Femur (tissue), 1 donor: ENCODE data around the gene LLGL2.

Experiments
- DNase-seq: peaks from one replicate; pipeline ENCODE4 v3.0.0-alpha.2; 2017

LLGL2 gene

DNA sequence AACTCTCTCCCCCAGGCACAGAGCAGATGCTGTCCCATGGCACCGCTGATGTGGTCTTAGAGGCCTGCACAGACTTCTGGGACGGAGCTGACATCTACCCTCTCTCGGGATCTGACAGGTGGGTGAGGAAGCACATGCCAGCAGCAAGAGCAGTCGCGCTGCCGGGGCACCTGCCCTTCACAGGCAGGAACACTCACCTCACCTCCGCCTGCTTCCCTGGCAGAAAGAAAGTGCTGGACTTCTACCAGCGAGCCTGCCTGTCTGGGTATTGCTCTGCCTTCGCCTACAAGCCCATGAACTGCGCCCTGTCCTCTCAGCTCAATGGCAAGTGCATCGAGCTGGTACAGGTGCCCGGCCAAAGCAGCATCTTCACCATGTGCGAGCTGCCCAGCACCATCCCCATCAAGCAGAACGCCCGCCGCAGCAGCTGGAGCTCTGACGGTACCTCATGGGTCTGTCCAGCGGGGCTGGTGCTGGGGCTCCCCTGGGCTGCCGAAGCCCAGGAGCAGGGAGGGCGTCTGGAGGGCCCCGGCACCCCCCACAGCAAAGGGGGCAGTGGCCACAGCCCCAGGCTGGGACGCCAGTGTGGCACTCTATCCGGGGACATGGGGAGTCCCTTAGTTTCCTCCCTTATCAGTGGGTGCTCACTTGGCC lies 31.9 kb upstream of the LLGL2 start:
- DNase-seq = no peak

DNA sequence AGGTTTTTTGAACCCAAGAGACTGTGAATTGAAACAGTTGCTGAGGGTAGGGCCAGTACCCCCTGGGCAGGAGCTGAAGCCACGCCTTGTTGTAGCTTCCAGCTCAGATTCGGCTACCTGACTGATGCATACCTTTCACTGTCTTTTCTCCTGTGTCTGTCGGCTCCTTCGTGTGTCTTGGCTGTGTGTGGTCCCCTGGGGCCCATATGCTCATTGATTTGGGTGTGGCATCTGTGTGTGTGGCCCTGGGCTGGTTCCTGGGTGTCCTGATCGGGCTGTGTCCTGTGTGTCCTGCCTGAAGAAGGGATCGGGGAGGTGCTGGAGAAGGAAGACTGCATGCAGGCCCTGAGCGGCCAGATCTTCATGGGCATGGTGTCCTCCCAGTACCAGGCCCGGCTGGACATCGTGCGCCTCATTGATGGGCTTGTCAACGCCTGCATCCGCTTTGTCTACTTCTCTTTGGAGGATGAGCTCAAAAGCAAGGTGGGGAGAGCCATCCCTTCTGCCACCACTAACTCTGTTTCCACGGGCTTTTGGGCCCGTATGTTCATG lies 31.1 kb upstream of the LLGL2 start:
- no peak for DNase-seq

DNA sequence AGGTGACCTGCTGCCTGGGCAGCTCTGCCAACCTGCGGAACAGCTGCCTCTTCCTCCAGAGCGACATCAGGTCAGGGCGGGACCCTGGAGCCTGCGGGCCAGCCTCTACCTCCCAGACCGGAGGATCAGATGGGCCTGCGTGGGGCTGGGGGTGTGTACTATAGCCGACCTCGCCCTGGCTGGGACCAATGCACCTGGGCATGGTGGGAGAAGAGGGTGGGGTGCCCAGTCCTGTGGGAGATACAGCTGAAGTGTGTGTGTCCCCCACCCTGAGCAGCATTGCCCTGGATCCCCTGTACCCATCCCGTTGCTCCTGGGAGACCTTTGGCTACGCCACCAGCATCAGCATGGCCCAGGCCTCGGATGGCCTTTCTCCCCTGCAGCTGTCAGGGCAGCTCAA lies 29.5 kb upstream of the LLGL2 start:
- DNase-seq = no peak

DNA sequence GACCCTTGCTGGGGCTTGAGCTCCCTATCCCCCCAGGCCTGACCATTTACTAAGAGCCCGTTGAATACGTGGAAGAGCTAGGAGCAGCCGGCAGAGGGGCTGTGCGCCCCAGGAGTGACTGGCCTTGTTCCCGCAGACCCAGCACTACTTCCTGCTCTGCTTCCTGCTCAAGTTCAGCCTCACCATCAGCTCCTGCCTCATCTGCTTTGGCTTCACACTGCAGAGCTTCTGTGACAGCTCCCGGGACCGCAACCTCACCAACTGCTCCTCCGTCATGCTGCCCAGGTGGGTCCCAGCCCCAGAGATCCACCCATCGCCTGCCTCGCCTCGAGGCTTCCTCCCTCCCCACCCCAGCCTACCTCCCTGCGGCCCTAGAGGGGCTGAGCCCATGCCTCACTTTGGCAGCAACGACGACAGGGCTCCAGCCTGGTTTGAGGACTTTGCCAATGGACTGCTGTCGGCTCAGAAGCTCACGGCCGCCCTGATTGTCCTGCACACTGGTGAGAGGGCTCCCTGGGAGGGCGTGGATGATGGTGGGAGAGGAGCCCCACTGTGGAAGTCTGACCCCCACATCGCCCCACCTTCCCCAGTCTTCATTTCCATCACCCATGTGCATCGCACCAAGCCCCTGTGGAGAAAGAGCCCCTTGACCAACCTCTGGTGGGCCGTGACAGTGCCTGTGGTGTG lies 27.3 kb upstream of the LLGL2 start:
- peak; percentile 33 for DNase-seq

DNA sequence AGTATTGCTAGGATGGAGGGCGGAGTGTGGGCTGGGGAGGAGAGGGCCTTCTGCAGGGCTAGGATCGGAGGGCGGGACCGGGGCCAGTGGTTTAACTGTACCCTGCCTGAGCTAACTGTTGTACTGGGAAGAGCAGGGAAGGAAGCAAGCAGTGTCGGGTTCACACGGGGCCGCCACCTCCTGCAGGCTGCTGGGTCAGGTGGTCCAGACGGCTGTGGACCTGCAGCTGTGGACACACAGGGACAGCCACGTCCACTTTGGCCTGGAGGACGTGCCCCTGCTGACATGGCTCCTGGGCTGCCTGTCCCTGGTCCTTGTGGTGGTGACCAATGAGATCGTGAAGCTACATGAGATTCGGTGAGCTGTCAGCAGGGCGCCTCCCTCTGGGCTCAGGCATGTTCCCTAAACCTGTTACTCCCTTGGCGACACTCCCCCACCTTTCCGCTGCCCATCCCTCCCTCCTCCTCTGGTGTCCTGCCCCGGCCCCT lies 26.7 kb upstream of the LLGL2 start:
- peak; percentile 37 for DNase-seq

DNA sequence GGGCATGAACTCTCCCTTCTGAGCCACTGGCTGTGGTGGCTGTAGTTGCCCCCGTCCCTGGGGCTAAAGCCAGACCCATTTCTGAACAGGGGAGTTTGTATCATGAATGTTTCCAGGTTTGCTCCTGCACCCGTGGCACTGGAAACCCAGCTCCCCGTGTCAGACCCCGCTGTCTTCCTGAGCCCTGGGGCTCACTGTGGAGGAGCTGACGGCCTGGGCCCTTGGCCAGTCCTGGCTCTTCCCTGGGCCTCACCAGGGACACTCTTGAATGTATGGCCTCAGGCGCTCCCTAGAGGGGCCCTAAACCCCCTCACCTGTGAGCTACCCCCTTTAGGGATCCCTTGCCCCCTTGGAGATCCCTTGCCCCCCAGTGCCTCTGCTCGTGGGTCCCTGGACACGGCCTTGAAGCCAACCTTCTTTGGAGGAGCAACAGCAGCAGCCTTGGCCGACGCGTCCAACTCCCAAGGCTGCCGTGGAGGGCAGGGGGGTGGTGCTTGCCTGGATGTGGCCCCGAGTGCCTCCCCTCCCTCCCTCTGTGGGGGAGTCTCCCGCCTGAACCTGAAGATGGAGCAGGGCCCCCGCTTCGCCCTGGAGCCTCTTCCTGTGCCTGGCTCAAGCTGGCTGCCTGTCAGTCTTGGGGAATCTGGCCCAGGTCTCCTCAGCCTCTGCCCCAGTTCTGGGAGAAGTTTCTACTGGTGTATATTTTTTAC lies 26.0 kb upstream of the LLGL2 start:
- peak; percentile 36 for DNase-seq

DNA sequence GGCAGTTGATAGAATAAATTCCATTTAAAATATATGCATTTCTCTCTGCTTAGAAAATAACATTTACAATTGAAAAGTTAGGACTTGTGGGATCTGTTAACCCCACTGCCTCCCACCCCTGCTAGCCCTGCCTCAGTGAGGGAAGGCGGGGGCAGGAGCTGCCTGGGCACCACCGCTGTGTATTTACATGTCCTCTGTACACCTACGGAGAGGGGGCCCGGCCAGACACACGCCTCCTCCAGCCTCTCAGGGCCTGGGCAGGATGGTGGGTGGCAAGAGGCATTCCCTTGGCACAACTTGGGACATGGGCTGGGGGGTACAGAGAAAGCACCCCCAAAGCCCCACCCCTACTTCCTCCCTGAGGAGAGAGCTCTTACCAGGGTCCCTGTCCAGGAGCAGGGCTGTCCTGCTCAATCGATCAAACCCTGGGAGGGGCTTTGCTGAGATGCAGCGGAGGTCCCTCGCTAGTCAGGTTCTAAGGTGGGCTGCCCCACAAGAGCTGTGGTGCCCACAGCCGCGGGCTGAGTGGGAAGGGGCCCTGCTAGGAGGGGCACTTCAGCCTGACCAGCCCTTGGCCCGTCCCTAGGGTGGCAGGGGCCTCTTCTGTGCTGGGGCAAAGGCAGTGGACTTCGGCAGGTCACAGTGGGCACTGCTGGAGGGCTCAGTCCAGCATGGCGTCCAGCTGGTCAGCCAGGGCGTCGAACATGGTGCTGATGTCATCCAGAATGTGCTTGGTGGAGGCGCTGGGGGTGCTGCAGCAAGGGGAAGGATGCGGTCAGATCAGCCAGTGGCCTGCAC lies 24.9 kb upstream of the LLGL2 start:
- no peak for DNase-seq

DNA sequence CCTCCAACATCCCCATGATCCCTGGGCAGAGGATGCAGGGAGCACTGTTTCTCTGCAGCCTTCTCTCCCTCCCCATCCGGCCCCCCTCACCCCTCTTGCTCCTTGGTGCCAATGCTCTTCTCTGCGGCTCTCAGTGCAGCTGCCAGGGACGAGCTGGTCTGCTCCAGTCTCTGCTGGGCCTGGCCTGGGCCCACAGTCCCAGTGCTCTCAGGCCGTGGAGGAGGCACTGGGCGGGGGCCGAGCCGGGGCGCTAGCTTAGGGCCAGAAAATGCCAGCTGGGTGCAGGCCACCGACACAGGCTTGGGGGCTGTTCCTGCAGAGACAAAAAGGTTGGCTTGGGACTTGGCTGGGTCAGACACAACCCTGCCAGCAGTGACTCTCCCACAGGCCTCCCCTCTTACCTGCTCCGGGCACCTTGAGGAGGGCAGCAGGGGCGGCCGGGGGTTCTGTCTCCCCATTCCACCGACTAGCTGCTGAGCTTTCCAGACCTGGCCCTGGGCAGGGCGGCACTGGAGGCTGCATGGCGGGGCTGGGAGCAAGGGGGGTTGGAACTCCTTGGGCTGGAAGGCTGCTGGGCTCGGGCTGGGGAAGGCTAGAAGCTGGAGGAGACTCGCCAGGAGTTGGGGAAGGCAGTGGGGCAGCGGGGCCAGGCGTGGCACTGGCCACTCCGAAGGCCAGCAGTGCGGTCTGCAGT lies 24.0 kb upstream of the LLGL2 start:
- peak; percentile 60 for DNase-seq

DNA sequence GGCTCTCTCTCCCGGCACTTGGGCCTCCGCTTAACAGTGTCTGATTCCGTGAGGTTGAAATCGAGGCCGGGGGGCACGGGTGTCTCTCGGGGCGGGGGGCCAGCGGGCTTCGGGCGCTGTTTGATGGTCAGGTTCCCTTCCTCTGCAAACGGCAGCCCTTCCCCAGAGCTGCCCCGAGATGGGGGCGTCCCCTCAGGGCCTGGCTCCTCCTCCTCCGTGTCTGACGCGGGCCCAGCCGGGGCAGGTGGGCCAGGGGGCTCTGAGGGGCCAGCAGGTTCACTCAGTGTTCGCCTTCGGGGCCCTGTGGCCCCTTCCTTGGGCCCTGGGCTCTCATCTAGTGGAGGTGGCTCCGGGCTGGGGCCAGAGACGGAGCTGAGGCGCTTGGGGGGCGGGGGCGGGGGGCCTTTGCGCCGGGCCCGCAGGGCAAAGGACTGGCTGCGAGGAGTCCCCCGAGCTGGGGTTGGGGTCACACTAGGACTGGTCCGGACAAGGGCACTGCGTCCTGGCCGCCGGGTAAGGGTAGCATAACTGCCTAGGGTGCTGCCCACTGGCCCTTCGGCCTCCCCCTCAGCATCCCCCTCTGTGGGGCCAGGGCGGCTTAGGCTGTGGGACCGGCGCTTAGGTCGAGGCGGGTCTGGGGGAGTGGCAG lies 23.3 kb upstream of the LLGL2 start:
- no peak for DNase-seq

DNA sequence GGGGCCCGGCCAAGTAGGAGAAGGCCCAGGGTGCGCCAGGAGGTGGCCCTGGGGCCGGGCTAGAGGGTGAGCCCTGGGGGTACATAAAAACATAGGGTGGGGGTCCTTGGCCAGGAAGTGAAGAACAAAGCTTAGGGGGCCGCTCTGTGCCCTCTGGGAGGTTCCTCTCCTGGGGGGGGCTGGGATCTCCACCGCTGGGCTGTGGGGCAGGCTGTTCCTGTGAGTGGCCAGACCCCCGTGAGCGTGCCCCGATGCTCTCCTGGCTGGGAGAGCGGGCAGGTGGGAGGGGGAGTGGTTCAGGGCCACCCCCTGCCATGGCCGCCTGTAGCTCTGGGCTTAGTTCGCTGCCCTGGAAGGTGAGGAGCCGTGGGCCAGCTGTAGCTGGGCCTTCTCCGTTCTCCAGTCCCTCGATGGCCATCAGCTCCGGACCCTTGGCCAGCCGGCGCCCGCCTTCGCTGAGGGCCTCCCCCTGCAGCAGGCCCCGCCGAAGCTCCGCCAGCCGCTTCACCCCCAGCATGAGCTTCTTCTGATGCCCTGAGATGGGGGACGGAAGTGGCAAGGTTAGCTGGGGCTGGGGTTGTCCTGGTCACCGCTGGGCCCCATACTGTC lies 22.7 kb upstream of the LLGL2 start:
- no peak for DNase-seq

DNA sequence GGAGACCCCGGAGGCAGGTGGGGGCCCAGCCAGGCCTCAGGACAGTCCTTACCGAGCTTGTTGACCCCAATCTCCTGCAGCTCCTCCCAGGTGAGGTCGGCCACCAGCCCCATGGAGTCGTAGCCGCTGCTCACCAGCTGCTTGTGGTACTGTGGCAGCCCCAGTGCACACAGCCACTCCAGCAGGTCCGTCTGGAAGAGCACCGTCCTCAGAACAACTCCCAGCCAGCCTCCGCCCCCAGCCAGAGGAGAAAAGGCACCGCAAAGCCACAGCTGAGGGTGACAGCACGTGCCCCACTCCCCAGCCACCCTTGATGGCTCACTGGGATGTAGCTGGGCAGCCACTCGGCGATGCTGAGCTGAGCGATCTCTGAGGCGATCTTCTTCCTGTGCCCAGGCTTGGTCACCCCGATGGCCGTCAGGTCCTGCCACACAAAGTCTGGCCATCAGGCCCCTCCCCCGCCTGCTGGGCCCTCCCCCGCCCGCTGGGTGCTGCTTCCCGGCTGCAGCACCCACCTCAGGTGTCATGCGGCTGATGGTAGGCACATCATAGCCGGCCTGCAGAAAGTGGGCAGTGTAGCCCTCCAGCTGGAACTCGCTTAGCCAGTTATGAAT lies 22.1 kb upstream of the LLGL2 start:
- DNase-seq = no peak

DNA sequence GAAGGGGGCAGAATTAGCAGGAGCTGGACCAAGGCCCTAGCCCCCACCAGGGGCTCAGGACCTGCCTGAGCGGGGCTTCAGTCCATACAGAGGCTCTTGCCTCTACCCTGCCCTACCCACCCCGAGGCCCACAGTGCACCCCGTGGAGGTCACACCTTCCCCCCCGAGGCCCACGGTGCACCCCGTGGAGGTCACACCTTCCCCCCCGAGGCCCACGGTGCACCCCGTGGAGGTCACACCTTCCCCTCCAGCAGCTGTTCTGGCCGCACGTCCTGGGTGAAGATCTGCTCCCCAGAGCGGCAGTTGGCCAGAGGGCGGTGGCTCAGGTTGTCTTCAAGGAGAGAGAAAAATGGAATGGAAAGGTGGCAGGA lies 21.5 kb upstream of the LLGL2 start:
- DNase-seq = no peak

DNA sequence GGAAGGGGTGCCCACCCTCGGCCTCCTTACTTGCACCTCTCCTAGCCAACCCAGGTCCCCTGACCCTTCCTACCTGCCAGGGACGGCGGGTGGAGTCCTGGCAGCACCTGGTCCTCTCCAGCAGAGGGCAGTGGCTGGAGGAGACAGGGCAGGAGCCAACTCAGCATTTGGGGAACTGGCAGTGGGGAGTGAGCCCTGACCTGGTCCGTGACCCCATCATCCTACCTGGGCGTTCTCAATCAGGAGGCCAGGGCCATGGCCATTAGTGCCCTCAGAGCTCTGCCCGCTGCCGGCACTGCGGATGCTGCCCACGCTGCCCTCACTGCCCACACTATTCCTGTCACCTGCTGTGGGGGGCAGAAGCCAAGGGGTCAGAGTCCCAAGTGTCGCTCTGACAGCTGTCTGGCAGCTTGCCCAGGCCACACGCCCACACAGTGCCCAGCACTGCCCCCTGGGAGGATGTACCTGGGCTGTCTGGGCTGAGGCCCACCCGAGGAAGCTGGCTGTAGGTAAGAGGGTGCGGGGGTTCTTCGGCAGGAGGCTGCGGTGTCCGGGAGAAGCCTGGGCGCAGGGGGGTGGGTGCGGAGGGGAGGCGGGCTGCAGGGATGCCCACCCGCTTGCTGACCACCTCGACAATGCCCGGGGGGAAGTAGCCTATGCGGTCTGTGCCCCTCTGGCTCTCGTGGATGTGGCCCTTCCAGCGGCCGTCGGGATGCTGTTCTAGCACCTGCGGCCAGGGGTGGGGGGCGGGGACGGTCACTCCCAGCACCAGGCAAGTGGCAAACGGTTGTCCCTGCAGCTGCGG lies 20.9 kb upstream of the LLGL2 start:
- peak; percentile 46 for DNase-seq

DNA sequence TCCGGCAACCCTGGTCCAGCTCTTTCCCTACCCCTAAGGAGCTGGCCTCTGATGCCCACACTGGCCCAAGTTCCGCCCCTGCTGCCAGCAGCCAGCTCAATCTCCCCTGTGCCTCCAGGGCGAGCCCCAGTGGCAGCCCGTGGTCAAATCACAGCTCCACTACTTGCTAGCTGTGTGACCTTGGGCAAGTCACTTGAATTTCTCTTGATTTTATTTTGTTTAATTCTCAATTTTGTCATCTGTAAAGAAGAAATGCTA lies 20.4 kb upstream of the LLGL2 start:
- DNase-seq = no peak

DNA sequence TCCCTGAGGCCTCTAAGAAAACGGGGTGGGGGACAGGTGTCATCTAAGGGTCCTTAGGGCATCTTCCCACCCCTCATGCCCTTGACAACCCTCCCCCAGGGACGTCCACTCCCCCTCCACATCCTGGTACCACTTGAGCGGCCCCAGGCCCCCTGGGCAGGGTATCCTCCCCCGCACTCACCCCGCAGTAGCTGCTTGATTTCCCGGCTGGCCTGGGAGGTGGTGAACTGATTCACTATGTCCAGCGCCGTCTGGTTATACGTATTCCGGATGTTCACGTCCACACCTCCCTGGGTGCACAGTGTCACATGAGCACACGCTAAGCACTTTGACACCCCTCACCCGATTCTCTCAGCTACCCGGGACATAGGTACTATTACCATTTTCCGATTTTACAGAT lies 19.9 kb upstream of the LLGL2 start:
- no peak for DNase-seq

DNA sequence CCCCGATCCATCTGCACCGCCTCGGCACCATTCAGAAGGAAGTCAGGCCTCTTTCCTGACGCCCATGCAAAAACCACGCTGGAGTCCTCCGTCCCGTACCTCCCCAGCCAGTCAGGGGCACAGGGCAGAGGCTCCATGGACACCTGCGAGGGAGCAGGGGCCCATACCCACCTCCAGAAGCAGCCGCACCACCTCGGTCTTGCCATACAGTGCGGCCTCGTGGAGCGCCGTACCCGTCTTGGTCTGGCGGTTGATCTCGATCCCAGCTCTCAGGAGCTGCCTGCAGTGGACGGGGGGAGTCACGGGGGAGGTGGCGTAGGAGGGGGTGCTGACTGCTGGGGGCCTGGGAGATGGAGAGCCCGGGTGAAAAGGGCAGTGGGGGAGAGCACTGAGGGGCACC lies 19.4 kb upstream of the LLGL2 start:
- no peak for DNase-seq

DNA sequence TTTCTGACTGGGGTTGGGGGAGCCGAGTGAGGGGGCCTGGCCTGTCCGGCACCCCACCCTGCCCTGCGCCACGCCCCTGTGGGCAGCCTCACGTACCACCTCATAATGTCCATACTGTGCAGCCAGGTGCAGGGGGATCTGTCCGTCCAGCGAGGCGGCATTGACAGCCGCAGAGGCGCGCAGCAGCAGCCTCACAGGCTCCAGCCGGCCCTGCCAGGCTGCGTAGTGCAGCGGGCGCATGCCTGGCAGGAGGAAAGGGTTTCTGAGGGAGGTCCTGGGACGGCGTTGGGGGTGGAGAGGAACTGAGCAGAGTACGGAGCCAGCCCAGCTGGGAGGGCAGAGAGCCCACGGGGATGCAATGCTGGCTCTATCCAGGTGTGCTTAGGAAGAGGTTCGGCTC lies 18.6 kb upstream of the LLGL2 start:
- DNase-seq = no peak

DNA sequence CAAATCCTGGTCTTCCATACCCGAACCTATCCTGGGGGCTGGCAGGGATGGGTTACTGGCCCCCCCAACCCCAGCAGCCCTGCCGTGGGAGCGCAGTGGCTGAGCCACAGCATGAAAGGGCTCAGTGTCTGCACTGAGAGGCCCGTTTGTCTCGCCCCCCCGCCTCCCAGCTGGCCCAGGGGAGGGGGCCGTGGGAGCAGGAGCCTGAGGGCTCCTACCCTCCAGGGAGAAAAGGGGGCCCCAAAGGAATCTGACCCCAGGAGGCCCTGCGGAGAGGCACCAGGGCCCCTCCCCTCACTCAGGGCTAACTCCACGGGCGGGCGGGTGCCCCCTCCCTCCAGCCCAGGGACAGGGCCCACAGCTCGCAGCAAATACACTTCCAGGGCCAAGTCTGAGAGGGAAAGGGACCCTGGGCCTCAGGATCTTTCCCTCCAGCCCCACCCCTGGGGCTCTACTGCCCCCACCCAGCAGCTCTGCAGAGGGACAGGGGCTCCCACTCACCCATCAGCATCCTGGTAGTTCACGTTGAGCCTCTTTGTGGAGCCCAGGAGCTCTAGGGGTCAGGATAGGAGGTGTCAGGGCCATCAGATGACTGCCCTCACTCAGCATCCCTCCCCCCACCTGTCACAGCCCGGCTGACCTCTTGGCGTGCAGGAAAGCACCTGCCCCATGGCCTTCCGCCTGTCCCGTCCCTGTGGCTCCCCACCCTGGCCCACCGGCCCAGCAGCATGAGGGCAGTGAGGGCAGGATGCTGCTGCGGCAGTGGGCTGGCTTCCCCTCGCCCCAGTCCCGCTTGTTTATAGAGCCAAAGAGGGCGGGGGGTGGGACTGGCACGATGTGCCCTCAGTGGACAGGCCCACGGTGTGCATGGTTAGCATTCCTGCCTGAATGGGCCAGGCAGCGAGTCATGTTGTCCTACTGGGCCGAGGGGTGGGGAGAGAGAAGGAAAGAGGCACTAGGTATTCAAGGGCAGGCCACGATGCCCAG lies 17.5 kb upstream of the LLGL2 start:
- peak; percentile 40 for DNase-seq

DNA sequence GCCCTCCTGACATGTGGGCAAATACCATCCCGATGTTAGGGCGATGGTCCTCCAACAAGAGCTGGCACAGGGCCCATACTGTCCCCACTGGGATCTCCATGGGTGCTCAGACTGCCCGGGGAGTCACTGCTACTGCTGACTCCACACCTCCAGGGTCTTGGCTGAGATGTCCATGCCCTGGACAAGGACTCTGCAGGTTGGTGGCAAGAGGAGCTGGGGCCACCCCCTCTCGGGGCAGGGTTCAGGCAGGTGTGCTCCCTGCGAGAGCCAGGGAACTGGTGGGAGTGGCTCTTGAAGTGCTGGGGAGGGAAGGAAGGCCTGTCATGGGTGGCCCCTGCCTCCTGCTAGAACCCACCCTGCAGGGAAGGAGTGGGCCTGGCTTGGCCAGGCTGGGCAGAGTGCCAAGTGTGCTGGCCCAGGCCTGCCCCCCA lies 16.6 kb upstream of the LLGL2 start:
- peak; percentile 33 for DNase-seq
